Glutamatergic neuron (in vitro differentiated cells): ENCODE measurements around the gene APOL6. TPM values are rescaled to one million over a fixed set of nuclear protein-coding genes. Genes with fewer than 3 reads are reported as not detected.
"Not testable (repeated sequence)": the region's sequence is repeated elsewhere in the genome, so short reads cannot be mapped to it uniquely, and the experiment has no call there.

Source experiments
- DNase-seq: peaks from one replicate; pipeline ENCODE4 v3.0.0; 2022
- H3K27ac Mint-ChIP-seq: one replicate; pipeline ENCODE4 v1.8.0; 2020; ENCODE audit warnings: mild to moderate bottlenecking, mixed read lengths, inconsistent platforms; ENCODE audit not compliant: unreplicated experiment
- H3K27me3 Mint-ChIP-seq: one replicate; pipeline ENCODE4 v1.8.0; 2020; ENCODE audit warnings: mild to moderate bottlenecking, moderate library complexity, mixed read lengths, inconsistent platforms; ENCODE audit not compliant: unreplicated experiment
- H3K36me3 Mint-ChIP-seq: one replicate; pipeline ENCODE4 v1.8.0; 2020; ENCODE audit warnings: mild to moderate bottlenecking, mixed read lengths, inconsistent platforms; ENCODE audit not compliant: unreplicated experiment
- H3K4me1 Mint-ChIP-seq: one replicate; pipeline ENCODE4 v1.8.0; 2020; ENCODE audit warnings: mild to moderate bottlenecking, low read depth, mixed read lengths, inconsistent platforms; ENCODE audit not compliant: unreplicated experiment
- H3K4me3 Mint-ChIP-seq: one replicate; pipeline ENCODE4 v1.8.0; 2020; ENCODE audit warnings: mild to moderate bottlenecking, mixed read lengths, inconsistent platforms; ENCODE audit not compliant: unreplicated experiment
- H3K9me3 Mint-ChIP-seq: one replicate; pipeline ENCODE4 v1.8.0; 2020; ENCODE audit warnings: mild to moderate bottlenecking, moderate library complexity, mixed read lengths, inconsistent platforms; ENCODE audit not compliant: unreplicated experiment
- CTCF ChIP-seq: fragments of 200-600 bp; sonication (generic); IDR thresholded peaks from one replicate; pipeline ENCODE4 v1.5.0; 2021; ENCODE audit not compliant: partially characterized antibody, unreplicated experiment
- total RNA-seq: library from RNA; stranded (reverse); fragmentation: NEBNext Ultra II Directional; extraction: Animal tissue kit (Norgen Biotek cat#: 25700); gene quantifications from one replicate; pipeline ENCODE4 v1.2.1, GENCODE V29; 2021; ENCODE audit not compliant: unreplicated experiment

APOL6 gene
- total RNA-seq, 1 donor from 2014 or later = not detected

- Mint-ChIP-seq H3K27me3 (no peaks in the 10 kb centered on the region), H3K9me3 (peaks cover 5% of the 10 kb centered on the region), H3K4me3 (no peak overlapping the region), H3K27ac (no peak overlapping the region), H3K4me1 (no peaks in the 10 kb centered on the region), H3K36me3 (no peaks in the 10 kb centered on the region)
- no peak for DNase-seq
- no peak for TF ChIP-seq CTCF
Observed at GRCh38 chr22:35688913-35689675, 40.8 kb downstream of the APOL6 start.

GRCh38 chr22:35690001-35690400, 41.8 kb downstream of the APOL6 start:
- no peak for DNase-seq
- Mint-ChIP-seq H3K27ac (no peak overlapping the region), H3K9me3 (peaks cover 5% of the 10 kb centered on the region), H3K4me3 (no peak overlapping the region), H3K27me3 (no peaks in the 10 kb centered on the region), H3K4me1 (no peaks in the 10 kb centered on the region), H3K36me3 (no peaks in the 10 kb centered on the region)
- no peak for TF ChIP-seq CTCF

GRCh38 chr22:35695202-35695601, 47.0 kb downstream of the APOL6 start:
- peaks cover 3% of the 10 kb centered on the region for H3K9me3 Mint-ChIP-seq
- no peak for DNase-seq
- H3K36me3 Mint-ChIP-seq = peaks cover 6% of the 10 kb centered on the region
- no peaks in the 10 kb centered on the region for H3K4me1 Mint-ChIP-seq
- TF ChIP-seq CTCF = no peak
- no peak overlapping the region for H3K4me3 Mint-ChIP-seq
- peaks cover 5% of the 10 kb centered on the region for H3K27me3 Mint-ChIP-seq
- H3K27ac Mint-ChIP-seq = no peak overlapping the region

GRCh38 chr22:35697142-35697541, 48.9 kb downstream of the APOL6 start:
- Mint-ChIP-seq H3K36me3 (peaks cover 6% of the 10 kb centered on the region), H3K9me3 (no peaks in the 10 kb centered on the region), H3K27me3 (peaks cover 5% of the 10 kb centered on the region), H3K27ac (no peak overlapping the region), H3K4me1 (no peaks in the 10 kb centered on the region), H3K4me3 (no peak overlapping the region)
- no peak for DNase-seq
- TF ChIP-seq CTCF = no peak

GRCh38 chr22:35699852-35700251, 51.6 kb downstream of the APOL6 start:
- not testable (repeated sequence) for H3K4me3 Mint-ChIP-seq, H3K36me3 Mint-ChIP-seq, DNase-seq, H3K9me3 Mint-ChIP-seq, H3K27me3 Mint-ChIP-seq, H3K4me1 Mint-ChIP-seq, H3K27ac Mint-ChIP-seq
